Stimulated activated CD8-positive, alpha-beta memory T cell treated with anti-CD3 and anti-CD28 coated beads, Interleukin-12 subunit alpha, Interleukin-12 subunit beta, amount 100 ng/mL, for 24 hours (primary cell): Measurements from ENCODE around the gene USP17L17.
"Not testable (repeated sequence)": the region's sequence is repeated elsewhere in the genome, so short reads cannot be mapped to it uniquely, and the experiment has no call there.

ENCODE experiments used
- DNase-seq: peaks from one replicate; pipeline ENCODE4 v3.0.0-alpha.2; 2020; ENCODE audit errors: extremely low read depth

USP17L17 gene, protein sequence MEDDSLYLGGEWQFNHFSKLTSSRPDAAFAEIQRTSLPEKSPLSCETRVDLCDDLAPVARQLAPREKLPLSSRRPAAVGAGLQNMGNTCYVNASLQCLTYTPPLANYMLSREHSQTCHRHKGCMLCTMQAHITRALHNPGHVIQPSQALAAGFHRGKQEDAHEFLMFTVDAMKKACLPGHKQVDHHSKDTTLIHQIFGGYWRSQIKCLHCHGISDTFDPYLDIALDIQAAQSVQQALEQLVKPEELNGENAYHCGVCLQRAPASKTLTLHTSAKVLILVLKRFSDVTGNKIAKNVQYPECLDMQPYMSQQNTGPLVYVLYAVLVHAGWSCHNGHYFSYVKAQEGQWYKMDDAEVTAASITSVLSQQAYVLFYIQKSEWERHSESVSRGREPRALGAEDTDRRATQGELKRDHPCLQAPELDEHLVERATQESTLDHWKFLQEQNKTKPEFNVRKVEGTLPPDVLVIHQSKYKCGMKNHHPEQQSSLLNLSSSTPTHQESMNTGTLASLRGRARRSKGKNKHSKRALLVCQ

DNA sequence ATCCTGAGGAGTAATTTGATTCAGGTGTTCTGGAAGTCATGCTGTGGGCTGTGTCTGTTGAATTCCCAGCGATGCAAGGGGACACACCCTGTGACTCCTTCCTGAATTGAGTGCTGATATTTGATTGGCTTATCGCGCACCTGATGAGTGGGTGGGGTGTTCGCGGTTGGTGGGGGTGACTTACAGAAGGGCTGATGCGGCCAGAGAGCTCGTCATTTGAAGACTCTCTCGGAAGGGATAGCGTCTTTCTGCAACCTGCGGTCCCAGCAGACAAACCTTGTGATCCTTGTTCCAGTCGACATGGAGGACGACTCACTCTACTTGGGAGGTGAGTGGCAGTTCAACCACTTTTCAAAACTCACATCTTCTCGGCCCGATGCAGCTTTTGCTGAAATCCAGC, at the start of gene USP17L17:
USP17L17 (plus strand) TSS at position 301 of the 400 bp plus-strand sequence; CDS start at position 301, 0 bp downstream.
- DNase-seq = not testable (repeated sequence)

DNA sequence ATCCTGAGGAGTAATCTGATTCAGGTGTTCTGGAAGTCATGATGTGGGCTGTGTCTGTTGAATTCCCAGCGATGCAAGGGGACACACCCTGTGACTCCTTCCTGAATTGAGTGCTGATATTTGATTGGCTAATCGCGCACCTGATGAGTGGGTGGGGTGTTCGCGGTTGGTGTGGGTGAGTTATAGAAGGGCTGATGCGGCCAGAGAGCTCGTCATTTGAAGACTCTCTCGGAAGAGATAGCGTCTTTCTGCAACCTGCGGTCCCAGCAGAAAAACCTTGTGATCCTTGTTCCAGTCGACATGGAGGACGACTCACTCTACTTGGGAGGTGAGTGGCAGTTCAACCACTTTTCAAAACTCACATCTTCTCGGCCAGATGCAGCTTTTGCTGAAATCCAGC, 33.3 kb upstream of the USP17L17 start, which contains the start of gene USP17L10:
USP17L10 (plus strand) TSS at position 301 of the 400 bp plus-strand sequence; CDS start at position 301, 0 bp downstream.
- DNase-seq = not testable (repeated sequence)

DNA sequence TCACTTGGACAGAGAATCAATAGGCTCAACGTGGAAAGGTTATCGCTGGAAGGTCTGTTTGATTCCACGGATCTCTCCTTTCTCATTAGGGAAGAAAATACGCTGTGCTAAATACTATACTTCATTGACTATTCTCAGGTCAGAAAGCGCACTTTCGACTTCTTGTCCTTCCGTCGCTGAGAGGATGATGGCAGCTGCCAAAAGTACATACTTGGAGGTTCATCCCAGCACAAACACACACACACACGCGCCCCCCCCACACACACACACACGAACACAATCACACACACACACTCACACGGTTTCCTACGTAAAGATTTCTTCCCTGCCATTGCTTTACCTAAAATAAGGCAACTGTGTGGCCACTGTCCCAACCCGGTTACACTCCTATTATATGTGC, 29.0 kb upstream of the USP17L17 start:
- DNase-seq = not testable (repeated sequence)

DNA sequence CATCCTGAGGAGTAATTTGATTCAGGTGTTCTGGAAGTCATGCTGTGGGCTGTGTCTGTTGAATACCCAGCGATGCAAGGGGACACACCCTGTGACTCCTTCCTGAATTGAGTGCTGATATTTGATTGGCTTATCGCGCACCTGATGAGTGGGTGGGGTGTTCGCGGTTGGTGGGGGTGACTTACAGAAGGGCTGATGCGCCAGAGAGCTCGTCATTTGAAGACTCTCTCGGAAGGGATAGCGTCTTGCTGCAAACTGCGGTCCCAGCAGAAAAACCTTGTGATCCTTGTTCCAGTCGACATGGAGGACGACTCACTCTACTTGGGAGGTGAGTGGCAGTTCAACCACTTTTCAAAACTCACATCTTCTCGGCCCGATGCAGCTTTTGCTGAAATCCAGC, 28.6 kb upstream of the USP17L17 start, which contains the start of gene USP17L11:
USP17L11 (plus strand) TSS at position 301 of the 400 bp plus-strand sequence; CDS start at position 301, 0 bp downstream.
- not testable (repeated sequence) for DNase-seq

DNA sequence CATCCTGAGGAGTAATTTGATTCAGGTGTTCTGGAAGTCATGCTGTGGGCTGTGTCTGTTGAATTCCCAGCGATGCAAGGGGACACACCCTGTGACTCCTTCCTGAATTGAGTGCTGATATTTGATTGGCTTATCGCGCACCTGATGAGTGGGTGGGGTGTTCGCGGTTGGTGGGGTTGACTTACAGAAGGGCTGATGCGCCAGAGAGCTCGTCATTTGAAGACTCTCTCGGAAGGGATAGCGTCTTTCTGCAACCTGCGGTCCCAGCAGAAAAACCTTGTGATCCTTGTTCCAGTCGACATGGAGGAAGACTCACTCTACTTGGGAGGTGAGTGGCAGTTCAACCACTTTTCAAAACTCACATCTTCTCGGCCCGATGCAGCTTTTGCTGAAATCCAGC, 23.8 kb upstream of the USP17L17 start, which contains the start of gene USP17L12:
USP17L12 (plus strand) TSS at position 301 of the 400 bp plus-strand sequence; CDS start at position 301, 0 bp downstream.
- DNase-seq = not testable (repeated sequence)

DNA sequence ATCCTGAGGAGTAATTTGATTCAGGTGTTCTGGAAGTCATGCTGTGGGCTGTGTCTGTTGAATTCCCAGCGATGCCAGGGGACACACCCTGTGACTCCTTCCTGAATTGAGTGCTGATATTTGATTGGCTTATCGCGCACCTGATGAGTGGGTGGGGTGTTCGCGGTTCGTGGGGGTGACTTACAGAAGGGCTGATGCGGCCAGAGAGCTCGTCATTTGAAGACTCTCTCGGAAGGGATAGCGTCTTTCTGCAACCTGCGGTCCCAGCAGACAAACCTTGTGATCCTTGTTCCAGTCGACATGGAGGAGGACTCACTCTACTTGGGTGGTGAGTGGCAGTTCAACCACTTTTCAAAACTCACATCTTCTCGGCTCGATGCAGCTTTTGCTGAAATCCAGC, 19.1 kb upstream of the USP17L17 start, which contains the start of gene USP17L13:
USP17L13 (plus strand) TSS at position 301 of the 400 bp plus-strand sequence; CDS start at position 301, 0 bp downstream.
- DNase-seq = not testable (repeated sequence)

DNA sequence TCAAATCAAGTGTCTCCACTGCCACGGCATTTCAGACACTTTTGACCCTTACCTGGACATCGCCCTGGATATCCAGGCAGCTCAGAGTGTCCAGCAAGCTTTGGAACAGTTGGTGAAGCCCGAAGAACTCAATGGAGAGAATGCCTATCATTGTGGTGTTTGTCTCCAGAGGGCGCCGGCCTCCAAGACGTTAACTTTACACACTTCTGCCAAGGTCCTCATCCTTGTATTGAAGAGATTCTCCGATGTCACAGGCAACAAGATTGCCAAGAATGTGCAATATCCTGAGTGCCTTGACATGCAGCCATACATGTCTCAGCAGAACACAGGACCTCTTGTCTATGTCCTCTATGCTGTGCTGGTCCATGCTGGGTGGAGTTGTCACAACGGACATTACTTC, 13.4 kb upstream of the USP17L17 start:
- DNase-seq = not testable (repeated sequence)

DNA sequence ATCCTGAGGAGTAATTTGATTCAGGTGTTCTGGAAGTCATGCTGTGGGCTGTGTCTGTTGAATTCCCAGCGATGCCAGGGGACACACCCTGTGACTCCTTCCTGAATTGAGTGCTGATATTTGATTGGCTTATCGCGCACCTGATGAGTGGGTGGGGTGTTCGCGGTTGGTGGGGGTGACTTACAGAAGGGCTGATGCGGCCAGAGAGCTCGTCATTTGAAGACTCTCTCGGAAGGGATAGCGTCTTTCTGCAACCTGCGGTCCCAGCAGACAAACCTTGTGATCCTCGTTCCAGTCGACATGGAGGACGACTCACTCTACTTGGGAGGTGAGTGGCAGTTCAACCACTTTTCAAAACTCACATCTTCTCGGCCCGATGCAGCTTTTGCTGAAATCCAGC, 9.6 kb upstream of the USP17L17 start, which contains the start of gene USP17L15:
USP17L15 (plus strand) TSS at position 301 of the 400 bp plus-strand sequence; CDS start at position 301, 0 bp downstream.
- not testable (repeated sequence) for DNase-seq

DNA sequence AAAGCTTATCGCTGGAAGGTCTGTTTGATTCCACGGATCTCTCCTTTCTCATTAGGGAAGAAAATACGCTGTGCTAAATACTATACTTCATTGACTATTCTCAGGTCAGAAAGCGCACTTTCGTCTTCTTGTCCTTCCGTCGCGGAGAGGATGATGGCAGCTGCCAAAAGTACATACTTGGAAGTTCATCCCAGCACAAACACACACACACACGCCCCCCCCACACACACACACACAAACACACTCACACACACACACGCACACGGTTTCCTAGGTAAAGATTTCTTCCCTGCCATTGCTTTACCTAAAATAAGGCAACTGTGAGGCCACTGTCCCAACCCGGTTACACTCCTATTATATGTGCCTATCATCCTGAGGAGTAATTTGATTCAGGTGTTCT, 5.2 kb upstream of the USP17L17 start:
- DNase-seq = not testable (repeated sequence)

DNA sequence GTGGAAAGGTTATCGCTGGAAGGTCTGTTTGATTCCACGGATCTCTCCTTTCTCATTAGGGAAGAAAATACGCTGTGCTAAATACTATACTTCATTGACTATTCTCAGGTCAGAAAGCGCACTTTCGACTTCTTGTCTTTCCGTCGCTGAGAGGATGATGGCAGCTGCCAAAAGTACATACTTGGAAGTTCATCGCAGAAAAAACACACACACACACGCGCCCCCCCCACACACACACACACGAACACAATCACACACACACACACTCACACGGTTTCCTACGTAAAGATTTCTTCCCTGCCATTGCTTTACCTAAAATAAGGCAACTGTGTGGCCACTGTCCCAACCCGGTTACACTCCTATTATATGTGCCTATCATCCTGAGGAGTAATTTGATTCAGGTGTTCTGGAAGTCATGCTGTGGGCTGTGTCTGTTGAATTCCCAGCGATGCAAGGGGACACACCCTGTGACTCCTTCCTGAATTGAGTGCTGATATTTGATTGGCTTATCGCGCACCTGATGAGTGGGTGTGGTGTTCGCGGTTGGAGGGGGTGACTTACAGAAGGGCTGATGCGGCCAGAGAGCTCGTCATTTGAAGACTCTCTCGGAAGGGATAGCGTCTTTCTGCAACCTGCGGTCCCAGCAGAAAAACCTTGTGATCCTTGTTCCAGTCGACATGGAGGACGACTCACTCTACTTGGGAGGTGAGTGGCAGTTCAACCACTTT, 4.4 kb downstream of the USP17L17 start, which contains the start of gene USP17L18:
USP17L18 (plus strand) TSS at position 678 of the 728 bp plus-strand sequence; CDS start at position 678, 0 bp downstream.
- DNase-seq = not testable (repeated sequence)

DNA sequence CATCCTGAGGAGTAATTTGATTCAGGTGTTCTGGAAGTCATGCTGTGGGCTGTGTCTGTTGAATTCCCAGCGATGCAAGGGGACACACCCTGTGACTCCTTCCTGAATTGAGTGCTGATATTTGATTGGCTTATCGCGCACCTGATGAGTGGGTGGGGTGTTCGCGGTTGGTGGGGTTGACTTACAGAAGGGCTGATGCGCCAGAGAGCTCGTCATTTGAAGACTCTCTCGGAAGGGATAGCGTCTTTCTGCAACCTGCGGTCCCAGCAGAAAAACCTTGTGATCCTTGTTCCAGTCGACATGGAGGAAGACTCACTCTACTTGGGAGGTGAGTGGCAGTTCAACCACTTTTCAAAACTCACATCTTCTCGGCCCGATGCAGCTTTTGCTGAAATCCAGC, 9.4 kb downstream of the USP17L17 start, which contains the start of gene USP17L19:
USP17L19 (plus strand) TSS at position 301 of the 400 bp plus-strand sequence; CDS start at position 301, 0 bp downstream.
- not testable (repeated sequence) for DNase-seq

DNA sequence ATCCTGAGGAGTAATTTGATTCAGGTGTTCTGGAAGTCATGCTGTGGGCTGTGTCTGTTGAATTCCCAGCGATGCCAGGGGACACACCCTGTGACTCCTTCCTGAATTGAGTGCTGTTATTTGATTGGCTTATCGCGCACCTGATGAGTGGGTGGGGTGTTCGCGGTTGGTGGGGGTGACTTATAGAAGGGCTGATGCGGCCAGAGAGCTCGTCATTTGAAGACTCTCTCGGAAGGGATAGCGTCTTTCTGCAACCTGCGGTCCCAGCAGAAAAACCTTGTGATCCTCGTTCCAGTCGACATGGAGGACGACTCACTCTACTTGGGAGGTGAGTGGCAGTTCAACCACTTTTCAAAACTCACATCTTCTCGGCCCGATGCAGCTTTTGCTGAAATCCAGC, 14.1 kb downstream of the USP17L17 start, which contains the start of gene USP17L20:
USP17L20 (plus strand) TSS at position 301 of the 400 bp plus-strand sequence; CDS start at position 301, 0 bp downstream.
- not testable (repeated sequence) for DNase-seq

DNA sequence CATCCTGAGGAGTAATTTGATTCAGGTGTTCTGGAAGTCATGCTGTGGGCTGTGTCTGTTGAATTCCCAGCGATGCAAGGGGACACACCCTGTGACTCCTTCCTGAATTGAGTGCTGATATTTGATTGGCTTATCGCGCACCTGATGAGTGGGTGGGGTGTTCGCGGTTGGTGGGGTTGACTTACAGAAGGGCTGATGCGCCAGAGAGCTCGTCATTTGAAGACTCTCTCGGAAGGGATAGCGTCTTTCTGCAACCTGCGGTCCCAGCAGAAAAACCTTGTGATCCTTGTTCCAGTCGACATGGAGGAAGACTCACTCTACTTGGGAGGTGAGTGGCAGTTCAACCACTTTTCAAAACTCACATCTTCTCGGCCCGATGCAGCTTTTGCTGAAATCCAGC, 18.9 kb downstream of the USP17L17 start, which contains the start of gene USP17L21:
USP17L21 (plus strand) TSS at position 301 of the 400 bp plus-strand sequence; CDS start at position 301, 0 bp downstream.
- DNase-seq = not testable (repeated sequence)

DNA sequence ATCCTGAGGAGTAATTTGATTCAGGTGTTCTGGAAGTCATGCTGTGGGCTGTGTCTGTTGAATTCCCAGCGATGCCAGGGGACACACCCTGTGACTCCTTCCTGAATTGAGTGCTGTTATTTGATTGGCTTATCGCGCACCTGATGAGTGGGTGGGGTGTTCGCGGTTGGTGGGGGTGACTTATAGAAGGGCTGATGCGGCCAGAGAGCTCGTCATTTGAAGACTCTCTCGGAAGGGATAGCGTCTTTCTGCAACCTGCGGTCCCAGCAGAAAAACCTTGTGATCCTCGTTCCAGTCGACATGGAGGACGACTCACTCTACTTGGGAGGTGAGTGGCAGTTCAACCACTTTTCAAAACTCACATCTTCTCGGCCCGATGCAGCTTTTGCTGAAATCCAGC, 23.6 kb downstream of the USP17L17 start, which contains the start of gene USP17L22:
USP17L22 (plus strand) TSS at position 301 of the 400 bp plus-strand sequence; CDS start at position 301, 0 bp downstream.
- DNase-seq = not testable (repeated sequence)

DNA sequence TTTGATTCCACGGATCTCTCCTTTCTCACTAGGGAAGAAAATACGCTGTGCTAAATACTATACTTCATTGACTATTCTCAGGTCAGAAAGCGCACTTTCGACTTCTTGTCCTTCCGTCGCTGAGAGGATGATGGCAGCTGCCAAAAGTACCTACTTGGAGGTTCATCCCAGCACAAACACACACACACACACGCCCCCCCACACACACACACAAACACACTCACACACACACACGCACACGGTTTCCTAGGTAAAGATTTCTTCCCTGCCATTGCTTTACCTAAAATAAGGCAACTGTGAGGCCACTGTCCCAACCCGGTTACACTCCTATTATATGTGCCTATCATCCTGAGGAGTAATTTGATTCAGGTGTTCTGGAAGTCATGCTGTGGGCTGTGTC, 28.0 kb downstream of the USP17L17 start:
- DNase-seq = not testable (repeated sequence)
